SK-N-SH (cell line): Measurements from ENCODE around the gene HHIP.

Experiments used
- FOXJ3 ChIP-seq: sonication (generic); formaldehyde crosslinking; IDR thresholded peaks from 2 replicates; pipeline ENCODE4 v1.5.1; 2020; ENCODE audit warnings: mild to moderate bottlenecking, missing genetic modification reagents
- JUND ChIP-seq: IDR thresholded peaks from 2 replicates; pipeline ENCODE4 v1.4.0; 2012
- NRF1 ChIP-seq: IDR thresholded peaks from 2 replicates; pipeline ENCODE4 v1.6.1; 2012; ENCODE audit warnings: low read depth, mild to moderate bottlenecking, low read length
- RAD21 ChIP-seq: IDR thresholded peaks from 2 replicates; pipeline ENCODE4 v1.6.1; 2012; ENCODE audit warnings: mild to moderate bottlenecking, low read length
- RXRA ChIP-seq: IDR thresholded peaks from 2 replicates; pipeline ENCODE4 v1.4.0; 2012; ENCODE audit warnings: low read depth, mild to moderate bottlenecking, borderline replicate concordance
- TEAD4 ChIP-seq: IDR thresholded peaks from 2 replicates; pipeline ENCODE4 v1.4.0; 2012; ENCODE audit warnings: mild to moderate bottlenecking, borderline replicate concordance; ENCODE audit not compliant: insufficient read depth
- TF ChIP-seq, protein P1 (sequence below): IDR thresholded peaks from 2 replicates; pipeline ENCODE4 v1.6.1; 2012; ENCODE audit warnings: mild to moderate bottlenecking, low read depth, low read length, moderate library complexity
- TF ChIP-seq, protein P2 (sequence below): fragments of 150-350 bp; IDR thresholded peaks from 2 replicates; pipeline ENCODE4 v1.6.1; 2017; ENCODE audit warnings: antibody characterized with exemption, low read length, low read depth, borderline replicate concordance
- TF ChIP-seq, protein P3 (sequence below): fragments of 200-600 bp; sonication (generic); IDR thresholded peaks from 2 replicates; pipeline ENCODE4 v1.6.1; 2017; ENCODE audit warnings: antibody characterized with exemption, mild to moderate bottlenecking, moderate library complexity

DNA sequence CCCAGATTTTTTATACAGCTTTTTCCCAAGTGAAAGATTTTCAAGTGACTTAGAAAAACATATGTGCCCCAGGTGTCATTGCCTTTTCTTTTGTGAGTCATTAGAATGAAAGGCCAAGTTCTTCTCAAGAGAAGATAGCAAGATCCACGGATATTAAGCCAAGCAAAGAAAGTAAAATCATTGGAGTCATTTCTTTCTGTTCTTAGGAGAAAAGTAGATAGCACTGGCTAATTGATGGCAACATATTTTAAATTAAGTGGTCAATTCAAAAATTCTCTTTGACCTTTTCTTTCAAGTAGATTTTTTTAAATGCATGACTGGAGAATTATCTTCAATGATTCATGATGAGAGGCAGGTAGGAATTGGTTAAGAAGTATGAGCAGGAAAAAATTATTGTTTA is 94.4 kb downstream of the HHIP start:
- TF ChIP-seq TEAD4 = no peak
- TF ChIP-seq, protein P1, sequence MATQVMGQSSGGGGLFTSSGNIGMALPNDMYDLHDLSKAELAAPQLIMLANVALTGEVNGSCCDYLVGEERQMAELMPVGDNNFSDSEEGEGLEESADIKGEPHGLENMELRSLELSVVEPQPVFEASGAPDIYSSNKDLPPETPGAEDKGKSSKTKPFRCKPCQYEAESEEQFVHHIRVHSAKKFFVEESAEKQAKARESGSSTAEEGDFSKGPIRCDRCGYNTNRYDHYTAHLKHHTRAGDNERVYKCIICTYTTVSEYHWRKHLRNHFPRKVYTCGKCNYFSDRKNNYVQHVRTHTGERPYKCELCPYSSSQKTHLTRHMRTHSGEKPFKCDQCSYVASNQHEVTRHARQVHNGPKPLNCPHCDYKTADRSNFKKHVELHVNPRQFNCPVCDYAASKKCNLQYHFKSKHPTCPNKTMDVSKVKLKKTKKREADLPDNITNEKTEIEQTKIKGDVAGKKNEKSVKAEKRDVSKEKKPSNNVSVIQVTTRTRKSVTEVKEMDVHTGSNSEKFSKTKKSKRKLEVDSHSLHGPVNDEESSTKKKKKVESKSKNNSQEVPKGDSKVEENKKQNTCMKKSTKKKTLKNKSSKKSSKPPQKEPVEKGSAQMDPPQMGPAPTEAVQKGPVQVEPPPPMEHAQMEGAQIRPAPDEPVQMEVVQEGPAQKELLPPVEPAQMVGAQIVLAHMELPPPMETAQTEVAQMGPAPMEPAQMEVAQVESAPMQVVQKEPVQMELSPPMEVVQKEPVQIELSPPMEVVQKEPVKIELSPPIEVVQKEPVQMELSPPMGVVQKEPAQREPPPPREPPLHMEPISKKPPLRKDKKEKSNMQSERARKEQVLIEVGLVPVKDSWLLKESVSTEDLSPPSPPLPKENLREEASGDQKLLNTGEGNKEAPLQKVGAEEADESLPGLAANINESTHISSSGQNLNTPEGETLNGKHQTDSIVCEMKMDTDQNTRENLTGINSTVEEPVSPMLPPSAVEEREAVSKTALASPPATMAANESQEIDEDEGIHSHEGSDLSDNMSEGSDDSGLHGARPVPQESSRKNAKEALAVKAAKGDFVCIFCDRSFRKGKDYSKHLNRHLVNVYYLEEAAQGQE = no peak
- no peak for TF ChIP-seq FOXJ3 (CRISPR knock-in tag)
- TF ChIP-seq RXRA = no peak
- TF ChIP-seq, protein P2, sequence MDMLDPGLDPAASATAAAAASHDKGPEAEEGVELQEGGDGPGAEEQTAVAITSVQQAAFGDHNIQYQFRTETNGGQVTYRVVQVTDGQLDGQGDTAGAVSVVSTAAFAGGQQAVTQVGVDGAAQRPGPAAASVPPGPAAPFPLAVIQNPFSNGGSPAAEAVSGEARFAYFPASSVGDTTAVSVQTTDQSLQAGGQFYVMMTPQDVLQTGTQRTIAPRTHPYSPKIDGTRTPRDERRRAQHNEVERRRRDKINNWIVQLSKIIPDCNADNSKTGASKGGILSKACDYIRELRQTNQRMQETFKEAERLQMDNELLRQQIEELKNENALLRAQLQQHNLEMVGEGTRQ = no peak
- no peak for TF ChIP-seq JUND
- TF ChIP-seq, protein P3, sequence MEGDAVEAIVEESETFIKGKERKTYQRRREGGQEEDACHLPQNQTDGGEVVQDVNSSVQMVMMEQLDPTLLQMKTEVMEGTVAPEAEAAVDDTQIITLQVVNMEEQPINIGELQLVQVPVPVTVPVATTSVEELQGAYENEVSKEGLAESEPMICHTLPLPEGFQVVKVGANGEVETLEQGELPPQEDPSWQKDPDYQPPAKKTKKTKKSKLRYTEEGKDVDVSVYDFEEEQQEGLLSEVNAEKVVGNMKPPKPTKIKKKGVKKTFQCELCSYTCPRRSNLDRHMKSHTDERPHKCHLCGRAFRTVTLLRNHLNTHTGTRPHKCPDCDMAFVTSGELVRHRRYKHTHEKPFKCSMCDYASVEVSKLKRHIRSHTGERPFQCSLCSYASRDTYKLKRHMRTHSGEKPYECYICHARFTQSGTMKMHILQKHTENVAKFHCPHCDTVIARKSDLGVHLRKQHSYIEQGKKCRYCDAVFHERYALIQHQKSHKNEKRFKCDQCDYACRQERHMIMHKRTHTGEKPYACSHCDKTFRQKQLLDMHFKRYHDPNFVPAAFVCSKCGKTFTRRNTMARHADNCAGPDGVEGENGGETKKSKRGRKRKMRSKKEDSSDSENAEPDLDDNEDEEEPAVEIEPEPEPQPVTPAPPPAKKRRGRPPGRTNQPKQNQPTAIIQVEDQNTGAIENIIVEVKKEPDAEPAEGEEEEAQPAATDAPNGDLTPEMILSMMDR = no peak
- no peak for TF ChIP-seq RAD21
- no peak for TF ChIP-seq NRF1
